IMR-90 (cell line): ENCODE results near the gene RAB3C.

Experiments
- BHLHE40 ChIP-seq: fragments of 150-350 bp; IDR thresholded peaks from 2 replicates; pipeline ENCODE4 v1.6.1; 2016; ENCODE audit warnings: mild to moderate bottlenecking, low read depth, low read length
- CEBPB ChIP-seq: IDR thresholded peaks from 2 replicates; pipeline ENCODE4 v1.6.1; 2012; ENCODE audit warnings: low read depth, low read length, improper control_type of control experiment
- CTCF ChIP-seq: conservative IDR thresholded peaks from 2 replicates; pipeline ENCODE4 v1.5.1; 2012; ENCODE audit warnings: mild to moderate bottlenecking, low read depth, low read length, improper control_type of control experiment
- MAFK ChIP-seq: IDR thresholded peaks from 2 replicates; pipeline ENCODE4 v1.6.1; 2012; ENCODE audit warnings: low read depth, low read length, improper control_type of control experiment
- MXI1 ChIP-seq: IDR thresholded peaks from 2 replicates; pipeline ENCODE4 v1.6.1; 2012; ENCODE audit warnings: low read depth, mild to moderate bottlenecking, low read length, moderate library complexity, borderline replicate concordance
- NFE2L2 ChIP-seq: fragments of 150-350 bp; IDR thresholded peaks from 2 replicates; pipeline ENCODE4 v1.6.1; 2016; ENCODE audit warnings: low read depth, mild to moderate bottlenecking, low read length
- POLR2A ChIP-seq: IDR thresholded peaks from 2 replicates; pipeline ENCODE4 v1.6.1; 2012; ENCODE audit warnings: mild to moderate bottlenecking, low read depth, low read length
- RAD21 ChIP-seq: IDR thresholded peaks from 2 replicates; pipeline ENCODE4 v1.6.1; 2012; ENCODE audit warnings: low read length, improper control_type of control experiment
- RFX5 ChIP-seq: IDR thresholded peaks from 2 replicates; pipeline ENCODE4 v1.8.0; 2012; ENCODE audit warnings: low read depth, mild to moderate bottlenecking, low read length, moderate library complexity
- SMC3 ChIP-seq: fragments of 150-350 bp; IDR thresholded peaks from 2 replicates; pipeline ENCODE4 v1.6.1; 2016; ENCODE audit warnings: low read depth, mild to moderate bottlenecking, antibody characterized with exemption, low read length, moderate library complexity
- USF2 ChIP-seq: fragments of 150-350 bp; IDR thresholded peaks from 2 replicates; pipeline ENCODE4 v1.6.1; 2017; ENCODE audit warnings: mild to moderate bottlenecking, antibody characterized with exemption, low read length, low read depth

- TF ChIP-seq POLR2A (no peak), CTCF (no peak), MAFK (peak; percentile 80), BHLHE40 (no peak), MXI1 (no peak), CEBPB (no peak), USF2 (no peak), RFX5 (no peak), RAD21 (no peak), SMC3 (no peak), NFE2L2 (no peak)
Observed at GRCh38 chr5:58739051-58739450, 156.2 kb downstream of the RAB3C start.
